GM19463 (cell line): ENCODE results near the gene ASF1B.
"Not testable (repeated sequence)": the region's sequence is repeated elsewhere in the genome, so short reads cannot be mapped to it uniquely, and the experiment has no call there.

Experiments used
- ATAC-seq: cut with Tn5 transposase; IDR thresholded peaks from one replicate; pipeline ENCODE4 v1.9.1; 2021; ENCODE audit warnings: mild to moderate bottlenecking, moderate library complexity; ENCODE audit not compliant: unreplicated experiment

Gene ASF1B

DNA sequence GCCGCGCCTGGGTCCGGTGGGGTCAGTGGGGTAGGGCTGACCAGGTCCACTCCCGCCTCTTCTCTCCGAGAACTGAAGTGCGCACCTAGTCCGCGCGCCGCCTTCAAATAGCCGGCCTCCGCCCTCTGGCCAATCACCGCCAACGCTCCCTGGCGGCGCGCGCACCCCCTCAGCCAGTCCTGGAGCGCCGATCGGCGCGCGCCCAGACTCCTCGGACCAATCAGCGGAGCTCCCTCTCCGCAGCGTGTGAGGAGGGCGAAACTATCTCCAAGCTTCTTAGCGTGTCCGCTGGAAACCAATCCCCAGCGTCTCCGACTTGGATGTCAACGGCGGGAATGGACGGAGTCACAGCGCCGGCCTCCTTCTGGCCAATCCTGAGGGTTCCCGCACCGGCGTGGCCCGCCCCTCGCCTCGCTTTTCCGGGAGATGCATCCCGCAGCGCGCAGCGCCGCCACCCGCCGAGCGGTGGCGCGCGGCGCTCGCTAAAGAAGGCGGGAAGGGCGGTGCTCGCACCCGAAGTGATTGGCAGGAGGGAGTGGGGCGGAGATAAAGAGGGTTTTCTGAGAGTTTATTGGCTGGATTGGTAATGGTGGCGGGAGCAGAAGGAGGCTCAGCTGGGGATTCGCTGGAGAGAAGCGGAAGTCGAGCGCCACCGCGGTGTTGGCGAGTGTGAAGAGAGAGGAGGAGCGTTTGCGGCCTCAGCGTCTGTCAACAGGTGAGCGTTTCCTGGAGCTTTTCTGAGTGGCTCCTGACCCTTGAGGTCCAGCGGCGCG is at the start of gene ASF1B:
ASF1B (minus strand) TSS at position 81 of the 773 bp plus-strand sequence. CDS start 133 bp downstream, outside the sequence.
- ATAC-seq = peak; percentile 78

DNA sequence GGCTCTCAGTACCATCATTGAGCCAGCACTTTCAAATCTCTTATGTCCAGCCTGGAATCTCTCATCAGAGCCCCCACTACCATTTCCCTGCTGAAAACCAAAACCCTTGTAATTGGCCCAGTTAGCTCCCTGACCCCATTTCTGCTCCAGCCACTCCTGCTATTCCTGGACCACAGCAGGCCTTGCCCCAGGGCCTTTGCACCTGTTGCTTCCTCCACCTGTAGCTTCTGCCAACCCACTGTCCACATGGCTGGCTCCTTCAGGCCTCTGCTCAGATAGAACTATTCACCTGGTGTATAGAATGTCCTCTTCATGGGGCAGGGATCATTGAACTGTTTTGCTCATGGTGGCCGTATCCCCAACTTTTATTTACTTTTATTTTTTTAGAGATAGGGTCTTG is 49.3 kb upstream of the ASF1B start:
- not testable (repeated sequence) for ATAC-seq

DNA sequence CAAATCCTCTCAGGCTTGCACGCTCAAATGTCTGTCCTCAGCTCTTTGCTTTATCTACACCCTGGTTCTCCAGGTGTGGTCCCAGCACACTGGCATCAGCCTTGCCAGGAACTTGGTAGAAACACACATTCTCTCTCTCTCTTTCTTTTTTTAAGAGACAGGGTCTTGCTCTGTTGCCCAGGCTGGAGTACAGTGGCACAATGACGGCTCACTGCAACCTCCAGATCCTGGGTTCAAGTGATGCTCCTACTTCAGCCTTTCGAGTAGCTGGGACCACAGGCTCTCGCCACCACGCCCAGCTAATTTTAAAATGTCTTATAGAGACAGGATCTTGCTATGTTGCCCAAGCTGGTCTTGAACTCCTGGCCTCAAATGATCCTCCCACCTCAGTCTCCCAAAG is 48.8 kb upstream of the ASF1B start:
- no peak for ATAC-seq

DNA sequence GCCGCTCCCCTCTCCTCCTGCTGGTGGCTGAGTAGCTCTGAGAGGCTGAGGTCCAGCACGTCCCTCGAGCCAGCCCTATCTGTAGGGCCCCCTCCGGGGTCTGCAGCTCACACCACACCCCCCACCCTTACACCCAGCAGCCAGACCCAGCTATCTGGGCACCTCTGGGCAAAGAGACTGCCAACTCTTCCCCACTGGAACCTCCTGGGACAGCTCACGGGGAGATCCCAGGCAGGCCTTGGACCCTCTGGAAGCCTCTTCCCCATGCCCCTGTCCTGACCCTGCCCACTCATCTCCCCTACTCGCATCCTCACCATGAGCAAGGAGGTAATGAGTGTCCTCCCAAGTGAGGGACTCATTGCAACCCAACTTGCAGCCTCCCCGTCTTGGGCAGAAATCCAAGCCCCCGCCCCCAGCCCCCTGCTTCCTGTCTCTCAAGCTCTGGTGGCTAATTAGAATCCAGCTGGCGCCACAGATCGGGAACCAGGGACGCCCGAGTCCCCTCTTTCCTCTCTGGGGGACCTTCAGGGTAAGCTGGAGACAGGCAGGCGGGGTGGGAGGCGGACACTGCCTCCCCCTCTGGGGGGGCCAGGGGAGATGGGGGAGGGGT is 47.5 kb upstream of the ASF1B start:
- ATAC-seq = no peak

DNA sequence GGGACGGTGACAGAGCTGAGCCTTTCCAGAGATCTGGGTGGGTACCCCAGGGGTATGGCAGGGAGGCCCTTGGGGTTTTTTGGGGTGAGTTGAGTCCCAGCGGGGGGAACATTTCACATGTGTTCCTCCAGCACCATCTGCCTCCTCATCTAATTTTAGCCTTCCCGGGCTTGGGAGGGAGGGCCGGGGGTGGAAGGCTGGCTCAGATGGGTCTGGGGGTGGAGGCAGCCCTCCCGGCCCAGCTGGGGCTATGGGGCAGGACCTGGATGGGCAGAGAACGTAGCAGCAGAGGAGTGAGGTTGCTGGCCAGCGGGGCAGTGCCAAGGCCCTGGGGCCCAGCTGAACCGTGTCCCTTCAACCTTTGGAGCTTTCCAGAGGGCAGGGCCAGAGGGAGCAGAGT is 46.1 kb upstream of the ASF1B start:
- ATAC-seq = no peak

DNA sequence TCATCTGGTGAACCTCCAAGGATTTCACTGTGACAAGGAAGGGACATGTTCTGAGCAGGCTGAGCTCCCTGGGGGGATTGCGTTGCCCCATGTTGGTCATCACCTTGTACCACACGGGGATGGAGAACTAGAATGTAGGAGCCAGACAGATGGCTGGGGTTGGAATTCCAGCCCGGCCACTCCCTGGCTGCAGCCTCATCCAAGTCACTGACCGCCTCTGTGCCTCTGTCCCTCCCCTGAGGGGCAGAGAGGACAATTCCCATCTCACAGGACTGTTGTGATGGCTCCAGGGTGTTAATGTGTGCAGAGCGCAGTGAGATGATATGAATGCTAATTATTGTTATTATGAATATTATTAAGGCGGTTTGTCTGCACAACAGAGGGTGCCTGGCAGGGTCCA is 45.5 kb upstream of the ASF1B start:
- no peak for ATAC-seq

DNA sequence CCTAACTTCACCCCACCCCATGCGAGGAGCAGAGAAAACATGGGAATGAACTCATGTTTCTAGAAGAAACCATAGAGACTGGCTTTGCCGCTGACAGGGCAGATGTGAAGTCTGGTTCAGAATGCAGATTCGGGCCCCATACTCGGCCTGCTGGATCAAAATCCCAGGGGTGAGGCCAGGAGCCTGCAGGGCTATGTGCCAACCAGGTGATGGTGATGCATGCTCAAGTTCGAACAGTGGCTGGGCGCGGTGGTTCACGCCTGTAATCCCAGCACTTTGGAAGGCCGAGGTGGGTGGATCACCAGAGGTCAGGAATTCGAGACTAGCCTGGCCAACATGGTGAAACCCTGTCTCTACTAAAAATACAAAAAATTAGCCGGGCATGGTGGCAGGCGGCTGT is 44.8 kb upstream of the ASF1B start:
- ATAC-seq = not testable (repeated sequence)

GRCh38 chr19:14177496-14178074 is 41.2 kb upstream of the ASF1B start:
- no peak for ATAC-seq

DNA sequence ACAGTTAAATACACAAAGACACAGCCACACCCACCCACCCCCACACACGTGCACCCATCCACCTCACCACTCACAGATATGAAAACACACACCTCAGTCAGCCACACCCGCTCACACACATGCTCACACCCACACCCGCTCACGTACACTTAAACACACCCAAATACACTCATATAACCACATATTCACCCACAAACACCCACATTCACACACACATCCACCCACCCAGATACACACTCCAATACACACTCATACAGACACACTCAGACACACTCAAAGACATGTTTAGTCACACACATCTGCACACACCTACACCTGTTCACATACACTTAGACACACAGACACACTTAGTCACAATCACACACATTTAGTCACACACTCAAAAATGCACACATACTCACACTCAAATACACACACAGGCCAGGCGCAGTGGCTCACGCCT is 39.0 kb upstream of the ASF1B start:
- no peak for ATAC-seq

GRCh38 chr19:14174883-14175282 is 38.5 kb upstream of the ASF1B start:
- ATAC-seq = no peak

DNA sequence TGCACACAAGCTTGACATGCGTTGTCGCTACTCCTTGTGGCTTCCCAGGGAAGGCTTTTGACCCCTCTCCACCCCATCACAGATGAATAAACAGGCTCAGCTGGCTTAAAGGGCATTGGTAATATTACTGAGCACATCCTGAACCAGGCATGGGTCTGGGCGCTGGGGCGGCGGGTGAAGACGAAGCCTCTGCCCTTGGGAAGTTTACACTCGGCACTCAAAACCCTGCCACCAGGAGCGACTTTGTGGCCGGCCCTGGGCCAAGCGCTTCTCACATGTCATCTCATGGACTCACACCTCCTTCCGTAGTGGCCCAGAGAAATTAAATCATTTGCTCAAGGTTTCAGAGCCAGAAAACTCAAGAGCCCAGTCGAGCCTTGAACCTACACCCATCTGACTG is 32.6 kb upstream of the ASF1B start:
- ATAC-seq = no peak

GRCh38 chr19:14168259-14168972 is 32.0 kb upstream of the ASF1B start:
- ATAC-seq = no peak

DNA sequence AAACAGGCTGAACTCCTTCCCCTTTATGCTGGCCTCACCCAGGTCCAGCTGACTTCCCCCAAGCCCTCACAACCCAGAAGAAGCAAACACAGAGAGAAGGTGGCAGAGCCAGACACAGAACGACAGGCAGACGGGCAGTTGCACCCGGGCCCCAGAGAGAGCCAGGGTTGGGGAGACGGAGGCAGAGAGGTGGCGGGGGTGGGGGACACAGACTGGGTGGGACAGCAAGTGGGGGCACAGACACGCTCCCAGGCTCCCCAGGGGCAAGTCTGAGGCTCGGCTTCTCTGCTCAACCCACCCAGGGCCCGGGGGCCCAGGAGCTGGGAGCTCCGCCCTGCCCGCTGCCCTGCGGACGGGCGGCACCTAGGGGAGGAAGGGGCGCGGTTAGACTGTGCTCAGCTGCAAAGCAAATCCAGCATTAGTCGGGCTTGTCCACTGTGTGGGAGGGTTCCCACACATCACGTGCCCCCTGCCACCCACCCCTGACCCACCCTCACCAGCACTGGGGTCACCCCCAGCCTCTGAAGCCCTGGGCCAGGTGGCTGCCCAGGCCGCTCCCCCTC is 31.3 kb upstream of the ASF1B start:
- no peak for ATAC-seq

DNA sequence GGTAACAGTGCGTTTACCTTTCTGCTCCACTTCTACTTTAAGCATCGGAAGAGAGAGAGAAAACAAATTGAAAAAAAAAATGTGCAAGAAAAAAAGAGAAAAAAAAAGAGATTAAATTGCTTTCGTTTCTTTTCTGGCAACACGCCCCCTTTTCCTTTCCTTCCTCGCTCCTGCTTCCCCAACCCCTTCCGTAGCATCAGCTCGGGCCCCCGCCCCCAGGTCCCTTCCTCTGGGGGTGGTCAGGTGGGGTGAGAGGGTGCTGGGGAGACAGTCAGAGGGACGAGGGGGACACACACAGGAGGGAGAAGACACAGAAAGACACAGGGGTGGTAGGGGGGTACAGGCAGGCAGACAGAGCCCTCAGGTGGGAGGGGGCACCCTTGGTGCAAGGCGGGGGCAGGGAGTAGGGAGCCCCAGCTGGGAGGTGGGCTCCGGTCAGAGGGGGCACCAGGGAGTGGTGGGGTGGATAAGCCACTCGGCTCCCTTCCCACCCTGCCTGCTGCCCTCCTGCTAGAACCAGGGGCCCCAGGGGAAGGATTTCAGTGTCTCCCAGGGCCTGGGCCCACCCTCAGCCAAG is 30.7 kb upstream of the ASF1B start:
- no peak for ATAC-seq

DNA sequence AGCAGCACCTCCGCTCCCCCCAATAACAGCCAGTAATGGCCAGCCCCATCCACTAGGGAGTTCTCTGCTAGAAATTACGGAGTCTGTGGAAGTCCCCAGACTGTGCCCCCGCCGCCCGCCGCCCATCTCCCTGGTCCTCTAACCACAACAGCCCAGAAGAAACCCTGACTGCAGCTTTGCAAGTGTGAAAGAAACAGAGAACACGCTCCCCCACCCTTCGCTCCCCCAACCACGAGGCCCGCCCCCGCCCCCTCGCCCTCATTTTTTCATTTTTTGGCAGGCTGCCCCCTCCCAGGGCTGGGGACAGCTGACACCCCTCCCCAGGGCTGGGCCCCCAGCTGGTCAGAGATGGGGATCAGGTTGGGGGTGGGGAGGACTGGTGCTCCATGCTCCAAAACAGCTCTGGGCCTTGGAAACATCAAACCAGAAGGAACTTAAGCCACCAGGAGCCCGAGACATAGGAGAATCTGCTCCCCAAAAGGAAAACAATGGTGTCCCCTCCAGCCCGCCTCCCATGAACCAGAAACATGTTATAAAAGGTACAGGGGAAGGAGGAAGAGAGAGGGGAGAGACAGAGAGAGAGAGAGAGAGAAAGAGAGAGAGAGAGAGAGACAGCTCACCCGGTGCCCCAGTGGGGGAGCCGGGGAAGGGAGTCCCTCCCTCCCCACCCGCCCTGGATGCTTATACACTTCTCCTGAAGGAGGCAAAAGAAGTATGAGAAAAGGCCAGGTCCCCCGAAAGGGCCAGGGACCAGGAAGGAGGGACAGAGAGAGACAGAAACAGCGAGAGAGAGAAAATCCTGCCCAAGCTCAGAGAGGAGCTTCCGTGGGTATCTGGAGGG is 29.8 kb upstream of the ASF1B start:
- ATAC-seq = no peak

DNA sequence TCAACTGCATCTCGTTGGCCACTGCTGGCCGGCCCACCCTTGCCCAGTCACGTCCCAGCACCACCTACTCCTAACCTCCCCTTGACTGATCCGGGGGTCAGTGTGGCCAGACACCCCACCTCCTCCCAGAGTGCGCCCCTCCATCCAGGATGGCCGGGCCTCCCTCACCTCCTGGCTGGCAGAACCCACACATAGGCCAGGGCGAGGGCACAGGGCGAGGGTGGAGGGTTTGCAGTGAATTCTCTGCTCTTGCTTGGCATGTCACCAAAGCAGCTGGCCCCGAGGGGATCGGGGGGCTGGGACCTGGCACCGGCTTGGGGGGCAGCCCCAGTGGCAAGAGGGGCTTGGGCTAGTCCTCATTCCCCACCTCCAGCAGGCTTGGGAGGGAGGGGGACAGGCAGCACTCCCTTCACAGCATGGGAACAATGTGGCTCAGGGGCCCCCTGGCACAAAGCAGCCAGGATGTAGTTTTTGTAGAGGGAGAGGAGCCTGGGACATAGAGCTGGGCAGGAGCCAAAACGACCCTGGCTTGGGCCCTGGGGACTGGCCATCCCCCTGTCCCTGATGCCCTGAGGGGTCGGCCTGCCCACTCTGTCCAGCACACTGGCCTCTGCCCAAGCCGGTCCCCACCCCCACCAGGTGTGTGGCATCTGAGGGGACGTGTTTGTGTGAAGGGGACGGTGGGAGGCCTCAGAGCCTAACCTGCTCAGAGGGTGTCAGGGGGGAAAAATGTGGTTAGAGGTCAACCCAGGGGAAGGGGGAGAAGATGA is 28.5 kb upstream of the ASF1B start:
- no peak for ATAC-seq

DNA sequence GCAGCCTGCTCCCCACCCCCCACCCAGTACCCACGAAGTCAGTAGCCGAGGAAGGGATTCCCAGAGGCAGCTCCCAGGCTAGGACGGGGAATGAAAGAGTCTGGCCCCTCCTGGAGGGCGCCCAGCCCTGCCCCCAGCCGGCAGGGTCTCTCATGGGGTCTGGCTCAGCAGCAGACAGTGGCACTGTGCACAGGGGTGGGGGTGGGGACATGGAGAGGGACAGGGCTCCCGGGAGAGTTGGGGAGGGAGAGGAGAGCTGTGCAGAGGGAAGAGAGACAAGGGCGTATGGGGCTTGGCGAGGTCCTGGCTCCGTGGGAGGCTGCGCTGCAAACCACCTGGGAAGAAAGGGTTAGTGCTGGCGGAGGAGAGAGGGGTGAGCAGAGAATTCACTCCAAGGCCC is 27.7 kb upstream of the ASF1B start:
- ATAC-seq = no peak

GRCh38 chr19:14162871-14163297 is 26.5 kb upstream of the ASF1B start:
- ATAC-seq = no peak

DNA sequence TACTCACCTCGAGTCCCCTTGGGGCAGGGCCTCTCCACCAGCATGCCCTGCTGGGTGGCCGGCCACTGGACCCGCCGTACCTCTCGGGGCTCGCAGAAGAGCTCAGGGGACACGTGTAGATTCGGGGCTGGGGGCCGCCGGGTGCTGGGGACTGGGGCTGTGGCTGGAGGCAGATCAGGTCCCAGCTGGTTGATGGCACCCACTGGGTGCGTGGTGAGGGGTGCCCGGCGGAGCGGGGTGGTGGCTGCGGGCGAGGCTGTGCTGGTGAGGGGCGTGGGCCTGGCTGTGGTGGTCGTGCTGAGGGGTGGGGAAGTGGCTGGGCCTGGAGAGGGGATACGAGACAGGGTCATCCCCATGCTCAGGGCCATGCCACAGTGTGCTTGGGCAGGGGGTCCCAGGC is 24.9 kb upstream of the ASF1B start:
- no peak for ATAC-seq
